CD14-positive monocyte (primary cell): ENCODE data around the gene ANKLE2. TPM values are rescaled to one million over a fixed set of nuclear protein-coding genes. Genes with fewer than 3 reads are reported as not detected.
"Not testable (repeated sequence)": the region's sequence is repeated elsewhere in the genome, so short reads cannot be mapped to it uniquely, and the experiment has no call there.

Experiments
- DNase-seq, 3 donors: peaks; one replicate each; pipeline ENCODE4 v3.0.0-alpha.2; 2011 to 2022
- H2AFZ ChIP-seq: 2 replicates; pipeline ENCODE4 v1.6.0; 2012; ENCODE audit warnings: mild to moderate bottlenecking, low read depth, low read length, inconsistent platforms; ENCODE audit not compliant: insufficient read depth, poor library complexity, severe bottlenecking
- H3K27ac ChIP-seq, 2 donors: 1 replicate in 1 of 2; 2 replicates in 1 of 2; pipeline ENCODE4 v1.5.1; 2012 to 2013; ENCODE audit warnings: low read length in 2 of 2, control low read depth in 1 of 2, inconsistent platforms in 1 of 2, low read depth in 1 of 2, mild to moderate bottlenecking in 1 of 2
- H3K27me3 ChIP-seq, 2 donors: one replicate each; pipeline versions ENCODE4 v1.6.0 to v1.6.1; 2011 to 2013; ENCODE audit warnings: low read length in 2 of 2; ENCODE audit not compliant: control insufficient read depth in 2 of 2, insufficient read depth in 2 of 2
- H3K36me3 ChIP-seq, 2 donors: replicated peaks in 1 of 2; 1 replicate in 1 of 2; 2 replicates in 1 of 2; pipeline versions ENCODE4 v1.5.1 to v1.6.1; 2012 to 2013; ENCODE audit warnings: low read length in 2 of 2, control low read depth in 1 of 2, inconsistent platforms in 1 of 2, mild to moderate bottlenecking in 1 of 2; ENCODE audit not compliant: insufficient read depth in 2 of 2, control insufficient read depth in 1 of 2
- H3K4me1 ChIP-seq, 2 donors: 1 replicate in 1 of 2; 2 replicates in 1 of 2; pipeline versions ENCODE4 v1.5.1 to v1.6.1; 2012 to 2013; ENCODE audit warnings: low read length in 2 of 2, control low read depth in 1 of 2, inconsistent platforms in 1 of 2, mild to moderate bottlenecking in 1 of 2, moderate library complexity in 1 of 2; ENCODE audit not compliant: insufficient read depth in 2 of 2, control insufficient read depth in 1 of 2
- H3K4me2 ChIP-seq: replicated peaks from 2 replicates; pipeline ENCODE3; 2012; ENCODE audit warnings: low read length, moderate library complexity, mild to moderate bottlenecking; ENCODE audit not compliant: poor library complexity, severe bottlenecking; ENCODE audit errors: extremely low read depth
- H3K4me3 ChIP-seq, 3 experiments: fragments of 200-600 bp in 1 of 3; sonication (generic) in 1 of 3; replicated peaks in 1 of 3; 1 replicate in 2 of 3; 2 replicates in 1 of 3; pipeline ENCODE4 v1.5.1; 2011 to 2013; ENCODE audit warnings: low read length in 3 of 3, mild to moderate bottlenecking in 3 of 3, control low read depth in 2 of 3, low read depth in 2 of 3, inconsistent platforms in 1 of 3, moderate library complexity in 1 of 3
- H3K79me2 ChIP-seq: 2 replicates; pipeline ENCODE4 v1.6.0; 2012; ENCODE audit warnings: mild to moderate bottlenecking, control low read depth, inconsistent platforms, low read length, moderate library complexity; ENCODE audit not compliant: insufficient read depth
- H3K9ac ChIP-seq: 2 replicates; pipeline ENCODE4 v1.6.0; 2017; ENCODE audit warnings: low read length, mild to moderate bottlenecking; ENCODE audit not compliant: insufficient read depth, poor library complexity, severe bottlenecking
- H3K9me3 ChIP-seq, 2 donors: replicated peaks in 1 of 2; 1 replicate in 1 of 2; 2 replicates in 1 of 2; pipeline versions ENCODE4 v1.5.1 to v1.6.1; 2012 to 2013; ENCODE audit warnings: low read length in 2 of 2, control low read depth in 1 of 2; ENCODE audit not compliant: control insufficient read depth in 1 of 2, insufficient read depth in 1 of 2
- H4K20me1 ChIP-seq: 2 replicates; pipeline ENCODE4 v1.6.0; 2012; ENCODE audit warnings: mild to moderate bottlenecking, low read length, control low read depth, moderate library complexity; ENCODE audit not compliant: insufficient read depth
- H3K27ac Mint-ChIP-seq, 7 donors: one replicate each; pipeline ENCODE4 v1.8.0; 2020; ENCODE audit warnings: mild to moderate bottlenecking in 7 of 7, mixed read lengths in 7 of 7, moderate library complexity in 6 of 7, inconsistent platforms in 2 of 7
- H3K27me3 Mint-ChIP-seq, 3 donors: one replicate each; pipeline ENCODE4 v1.8.0; 2021 to 2022; ENCODE audit warnings: low read depth in 3 of 3, mild to moderate bottlenecking in 3 of 3, mixed read lengths in 3 of 3, moderate library complexity in 3 of 3, inconsistent platforms in 1 of 3
- H3K36me3 Mint-ChIP-seq, 2 donors: one replicate each; pipeline ENCODE4 v1.8.0; 2020; ENCODE audit warnings: mixed read lengths in 2 of 2, inconsistent platforms in 1 of 2, mild to moderate bottlenecking in 1 of 2
- H3K4me1 Mint-ChIP-seq: one replicate; pipeline ENCODE4 v1.8.0; 2020; ENCODE audit warnings: mild to moderate bottlenecking, mixed read lengths
- H3K4me3 Mint-ChIP-seq, 2 donors: one replicate each; pipeline ENCODE4 v1.8.0; 2020; ENCODE audit warnings: mild to moderate bottlenecking in 2 of 2, mixed read lengths in 2 of 2, moderate library complexity in 1 of 2
- H3K9me3 Mint-ChIP-seq, 7 donors: one replicate each; pipeline ENCODE4 v1.8.0; 2020 to 2022; ENCODE audit warnings: mixed read lengths in 7 of 7, mild to moderate bottlenecking in 6 of 7, moderate library complexity in 6 of 7, inconsistent platforms in 2 of 7
- WGBS: methylation state at CpG from one replicate; pipeline ENCODE4 v1.1.5; 2013; ENCODE audit warnings: missing lambda C conversion rate; ENCODE audit not compliant: insufficient coverage; 5-methylcytosine and 5-hydroxymethylcytosine counted together
- intact Hi-C, 2 donors: fragments of 100-400 bp; cut with micrococcal nuclease; formaldehyde crosslinking; loops; one replicate each; pipeline versions ENCODE4 v1.15.0 to v1.15.1; 2023
- polyA plus RNA-seq, 3 donors: library from polyadenylated mRNA; depleted of rRNA in 1 of 3; unstranded in 2 of 3; stranded (reverse) in 1 of 3; fragments of 300-500 nt in 2 of 3; fragments of >200 nt in 1 of 3; fragmentation: Illumina TruSeq in 2 of 3; gene quantifications; 1 replicate in 2 of 3; 2 replicates in 1 of 3; pipeline ENCODE4 v1.2.3, GENCODE V29; 2012 to 2021
- TF ChIP-seq, protein P1 (sequence below): fragments of 200-600 bp; IDR thresholded peaks from one replicate; pipeline ENCODE4 v1.8.0; 2022; ENCODE audit warnings: antibody characterized with exemption, mild to moderate bottlenecking

Gene ANKLE2
- polyA plus RNA-seq, 3 donors, result 10.1 to 88.4 (median 15.0) TPM

DNA sequence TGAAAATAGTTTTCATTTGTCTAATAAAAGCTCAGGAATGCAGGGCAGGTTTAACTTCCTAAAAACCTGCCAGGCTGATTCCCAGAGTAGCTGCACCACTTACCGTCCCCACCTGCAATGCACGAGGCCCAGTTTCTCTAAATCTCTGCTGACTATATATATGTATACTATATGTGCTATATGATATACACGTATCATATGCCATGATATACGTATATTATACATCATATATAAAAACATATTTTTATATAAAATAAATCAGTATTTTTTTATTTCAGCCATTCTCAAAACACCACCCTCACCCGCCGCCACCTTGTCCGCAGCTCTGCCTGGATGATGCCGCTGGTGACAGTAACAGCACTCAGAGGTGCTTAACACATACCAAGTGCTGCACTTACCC lies 2.3 kb downstream of the ANKLE2 start:
- peaks cover 0 to 1% (median 0%) of the 10 kb centered on the region in 7 donors for H3K9me3 Mint-ChIP-seq
- H3K36me3 Mint-ChIP-seq, result peaks cover 17 to 43% of the 10 kb centered on the region in 2 donors
- intact Hi-C loops, result no loop called here
- H3K4me3 Mint-ChIP-seq, result no peak overlapping the region
- TF ChIP-seq, protein P1, sequence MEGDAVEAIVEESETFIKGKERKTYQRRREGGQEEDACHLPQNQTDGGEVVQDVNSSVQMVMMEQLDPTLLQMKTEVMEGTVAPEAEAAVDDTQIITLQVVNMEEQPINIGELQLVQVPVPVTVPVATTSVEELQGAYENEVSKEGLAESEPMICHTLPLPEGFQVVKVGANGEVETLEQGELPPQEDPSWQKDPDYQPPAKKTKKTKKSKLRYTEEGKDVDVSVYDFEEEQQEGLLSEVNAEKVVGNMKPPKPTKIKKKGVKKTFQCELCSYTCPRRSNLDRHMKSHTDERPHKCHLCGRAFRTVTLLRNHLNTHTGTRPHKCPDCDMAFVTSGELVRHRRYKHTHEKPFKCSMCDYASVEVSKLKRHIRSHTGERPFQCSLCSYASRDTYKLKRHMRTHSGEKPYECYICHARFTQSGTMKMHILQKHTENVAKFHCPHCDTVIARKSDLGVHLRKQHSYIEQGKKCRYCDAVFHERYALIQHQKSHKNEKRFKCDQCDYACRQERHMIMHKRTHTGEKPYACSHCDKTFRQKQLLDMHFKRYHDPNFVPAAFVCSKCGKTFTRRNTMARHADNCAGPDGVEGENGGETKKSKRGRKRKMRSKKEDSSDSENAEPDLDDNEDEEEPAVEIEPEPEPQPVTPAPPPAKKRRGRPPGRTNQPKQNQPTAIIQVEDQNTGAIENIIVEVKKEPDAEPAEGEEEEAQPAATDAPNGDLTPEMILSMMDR, result no peak
- no peaks in the 10 kb centered on the region for H3K27me3 Mint-ChIP-seq
- no peak overlapping the region for H3K4me2 ChIP-seq
- no peaks in the 10 kb centered on the region for H3K9me3 ChIP-seq
- peak overlapping the region in 1 of 7 donors; percentile 97 for H3K27ac Mint-ChIP-seq
- no peak overlapping the region for H3K4me3 ChIP-seq
- H3K4me1 ChIP-seq, result peaks cover 21 to 28% of the 10 kb centered on the region in 2 donors
- no peak overlapping the region for H3K27ac ChIP-seq
- H3K9ac ChIP-seq, result no peak overlapping the region
- H3K36me3 ChIP-seq, result peaks cover 16 to 38% of the 10 kb centered on the region in 2 donors
- H3K27me3 ChIP-seq, result no peaks in the 10 kb centered on the region
- peaks cover 52% of the 10 kb centered on the region for H4K20me1 ChIP-seq
- no peak overlapping the region for H2AFZ ChIP-seq
- WGBS, result 100% methylated on average over 4 of the region's 8 CpGs
- peaks cover 21% of the 10 kb centered on the region for H3K4me1 Mint-ChIP-seq
- peaks cover 83% of the 10 kb centered on the region for H3K79me2 ChIP-seq
- DNase-seq, result no peak

- H3K9ac ChIP-seq, H2AFZ ChIP-seq, H3K27me3 ChIP-seq, H3K9me3 ChIP-seq, H3K4me2 ChIP-seq, H3K4me3 ChIP-seq, H3K9me3 Mint-ChIP-seq, H3K4me3 Mint-ChIP-seq, H3K27ac ChIP-seq, H3K27ac Mint-ChIP-seq, intact Hi-C loops, DNase-seq, H3K27me3 Mint-ChIP-seq: not testable (repeated sequence)
- Mint-ChIP-seq H3K4me1 (peaks cover 21% of the 10 kb centered on the region), H3K36me3 (peaks cover 20 to 48% of the 10 kb centered on the region in 2 donors)
- 90% methylated on average over 13 of the region's 28 CpGs for WGBS
- Histone ChIP-seq H3K36me3 (peaks cover 19 to 43% of the 10 kb centered on the region in 2 donors), H3K4me1 (peaks cover 21 to 28% of the 10 kb centered on the region in 2 donors), H4K20me1 (peaks cover 57% of the 10 kb centered on the region), H3K79me2 (peaks cover 84% of the 10 kb centered on the region)
Observed at GRCh38 chr12:132758825-132759224, 2.8 kb downstream of the ANKLE2 start.
